Measurements from ENCODE around the gene GAL3ST1.
"Not testable (repeated sequence)": the region's sequence is repeated elsewhere in the genome, so short reads cannot be mapped to it uniquely, and the experiment has no call there.

The GAL3ST1 gene

DNA sequence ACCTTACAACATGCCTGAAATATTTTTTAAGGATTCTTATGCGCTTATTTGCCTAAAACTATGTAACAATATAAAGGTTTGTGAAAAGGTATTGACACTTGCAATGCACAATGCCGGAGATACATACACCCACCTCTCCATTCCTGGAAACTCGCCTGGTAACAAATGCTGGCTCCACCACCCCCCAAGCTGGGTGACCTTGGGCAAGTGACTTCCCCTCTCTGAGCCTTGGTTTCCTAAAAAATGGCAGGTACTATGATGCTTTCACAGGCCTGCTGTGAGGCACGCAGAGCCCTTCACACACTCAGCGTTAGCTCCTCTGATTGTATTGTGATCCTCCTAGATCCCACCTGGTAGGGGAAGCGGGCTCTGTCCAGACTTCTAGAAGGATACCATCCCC, 2.3 kb downstream of the GAL3ST1 start:
- H3K4me2 ChIP-seq (ENCODE audit: low read depth, low read length, poor library complexity, severe bottlenecking): no peak overlapping the region
- no peaks in the 10 kb centered on the region for H3F3A ChIP-seq (ENCODE audit: low read depth)
- H3K4me1 ChIP-seq (ENCODE audit: insufficient read depth, low read length, poor library complexity, severe bottlenecking): no peaks in the 10 kb centered on the region
- TF ChIP-seq, protein P1, sequence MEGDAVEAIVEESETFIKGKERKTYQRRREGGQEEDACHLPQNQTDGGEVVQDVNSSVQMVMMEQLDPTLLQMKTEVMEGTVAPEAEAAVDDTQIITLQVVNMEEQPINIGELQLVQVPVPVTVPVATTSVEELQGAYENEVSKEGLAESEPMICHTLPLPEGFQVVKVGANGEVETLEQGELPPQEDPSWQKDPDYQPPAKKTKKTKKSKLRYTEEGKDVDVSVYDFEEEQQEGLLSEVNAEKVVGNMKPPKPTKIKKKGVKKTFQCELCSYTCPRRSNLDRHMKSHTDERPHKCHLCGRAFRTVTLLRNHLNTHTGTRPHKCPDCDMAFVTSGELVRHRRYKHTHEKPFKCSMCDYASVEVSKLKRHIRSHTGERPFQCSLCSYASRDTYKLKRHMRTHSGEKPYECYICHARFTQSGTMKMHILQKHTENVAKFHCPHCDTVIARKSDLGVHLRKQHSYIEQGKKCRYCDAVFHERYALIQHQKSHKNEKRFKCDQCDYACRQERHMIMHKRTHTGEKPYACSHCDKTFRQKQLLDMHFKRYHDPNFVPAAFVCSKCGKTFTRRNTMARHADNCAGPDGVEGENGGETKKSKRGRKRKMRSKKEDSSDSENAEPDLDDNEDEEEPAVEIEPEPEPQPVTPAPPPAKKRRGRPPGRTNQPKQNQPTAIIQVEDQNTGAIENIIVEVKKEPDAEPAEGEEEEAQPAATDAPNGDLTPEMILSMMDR (conservative IDR thresholded peaks at IDR 0.05; ENCODE audit: low read length): no peak
- no peak for TF ChIP-seq EZH2phosphoT487 (IDR thresholded peaks at IDR 0.05; ENCODE audit: borderline replicate concordance)
- no peak overlapping the region for H3K4me3 ChIP-seq (ENCODE audit: low read length, poor library complexity, severe bottlenecking)
- no peaks in the 10 kb centered on the region for H3K9me3 ChIP-seq (ENCODE audit: insufficient read depth, low read depth, low read length)
- no peaks in the 10 kb centered on the region for H3K27me3 ChIP-seq (ENCODE audit: insufficient read depth, low read length, poor library complexity, severe bottlenecking)
- H3K79me2 ChIP-seq (ENCODE audit: insufficient read depth, low read length): no peaks in the 10 kb centered on the region
- H3K9me2 ChIP-seq (replicated peaks; ENCODE audit: low read depth, low read length): no peaks in the 10 kb centered on the region
- no peak overlapping the region for H3K9ac ChIP-seq (ENCODE audit: low read depth, low read length, poor library complexity, severe bottlenecking)
- H4K20me1 ChIP-seq (ENCODE audit: insufficient read depth, low read length, poor library complexity, severe bottlenecking): no peaks in the 10 kb centered on the region
- no peak overlapping the region for H2AFZ ChIP-seq (ENCODE audit: low read length)
- peaks cover 12% of the 10 kb centered on the region; the same call in 1 of the 2 replicates for H3K36me3 ChIP-seq (ENCODE audit: insufficient read depth, low read length)

DNA sequence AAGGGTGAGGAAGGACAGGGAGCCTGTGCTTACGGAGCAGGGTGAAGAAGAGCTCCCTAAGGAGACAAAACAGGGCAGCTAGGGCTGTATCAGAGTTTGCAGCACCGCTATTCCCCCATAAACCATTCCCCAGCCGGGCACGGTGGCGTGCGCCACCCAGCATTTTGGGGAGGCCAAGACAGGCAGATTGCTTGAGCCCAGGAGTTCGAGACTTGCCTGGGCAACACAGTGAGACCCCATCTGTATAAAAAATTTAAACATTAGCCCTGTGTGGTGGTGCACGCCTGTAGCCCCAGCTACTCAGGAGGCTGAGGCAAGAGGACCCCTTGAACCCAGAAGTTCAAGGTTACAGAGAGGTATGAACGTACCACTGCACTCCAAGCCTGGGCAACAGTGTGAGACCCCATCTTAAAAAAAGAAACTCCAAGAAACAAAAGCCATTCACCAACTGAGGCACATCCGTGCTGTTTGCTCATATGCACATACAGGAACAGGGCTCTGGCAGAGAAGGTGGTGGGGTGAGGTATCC, 4.7 kb downstream of the GAL3ST1 start:
- Histone ChIP-seq H3K9me2 (replicated peaks; ENCODE audit: low read depth, low read length) (no peaks in the 10 kb centered on the region), H4K20me1 (ENCODE audit: insufficient read depth, low read length, poor library complexity, severe bottlenecking) (no peaks in the 10 kb centered on the region), H3K4me2 (ENCODE audit: low read depth, low read length, poor library complexity, severe bottlenecking) (no peak overlapping the region), H3F3A (ENCODE audit: low read depth) (no peaks in the 10 kb centered on the region), H3K9ac (ENCODE audit: low read depth, low read length, poor library complexity, severe bottlenecking) (no peak overlapping the region), H3K4me1 (ENCODE audit: insufficient read depth, low read length, poor library complexity, severe bottlenecking) (no peaks in the 10 kb centered on the region), H3K4me3 (ENCODE audit: low read length, poor library complexity, severe bottlenecking) (no peak overlapping the region), H3K79me2 (ENCODE audit: insufficient read depth, low read length) (no peaks in the 10 kb centered on the region), H3K36me3 (ENCODE audit: insufficient read depth, low read length) (no peaks in the 10 kb centered on the region), H2AFZ (ENCODE audit: low read length) (no peak overlapping the region), H3K27me3 (ENCODE audit: insufficient read depth, low read length, poor library complexity, severe bottlenecking) (no peaks in the 10 kb centered on the region), H3K9me3 (ENCODE audit: insufficient read depth, low read depth, low read length) (no peaks in the 10 kb centered on the region)
- TF ChIP-seq, protein P1 (conservative IDR thresholded peaks at IDR 0.05; ENCODE audit: low read length): no peak
- no peak for TF ChIP-seq EZH2phosphoT487 (IDR thresholded peaks at IDR 0.05; ENCODE audit: borderline replicate concordance)

DNA sequence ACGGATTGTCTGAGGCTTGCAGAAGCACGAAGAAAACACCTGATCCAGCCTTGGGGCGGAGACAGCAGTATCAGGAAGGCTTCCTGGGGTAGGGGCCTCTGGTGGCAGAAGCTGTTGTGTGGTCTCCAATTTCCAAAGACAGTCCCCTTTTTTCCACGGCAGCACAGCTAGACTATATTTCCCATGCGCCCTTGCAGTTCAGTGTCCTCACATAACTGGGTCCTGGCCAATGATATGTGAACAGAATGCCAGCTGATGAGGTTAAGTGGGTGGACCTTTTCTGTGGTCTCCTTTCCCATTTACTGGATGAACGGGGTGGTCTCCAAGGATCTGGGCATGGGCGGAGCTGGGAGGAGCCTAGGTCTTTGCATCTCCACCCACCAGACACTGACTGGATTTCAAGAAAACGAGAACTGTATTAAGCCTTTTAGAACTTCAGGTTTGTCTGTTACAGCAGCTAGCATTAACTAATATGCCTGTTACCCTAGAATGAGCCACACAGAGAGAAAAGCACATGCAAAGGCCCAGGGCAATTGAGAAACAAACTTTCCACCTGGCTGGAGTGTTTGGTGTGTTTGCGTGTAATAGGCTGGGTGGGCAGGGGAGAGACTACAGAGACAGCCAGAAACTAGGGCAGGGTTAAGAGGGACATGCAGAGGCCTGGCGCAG, 6.2 kb downstream of the GAL3ST1 start:
- no peaks in the 10 kb centered on the region for H3K4me1 ChIP-seq (ENCODE audit: insufficient read depth, low read length, poor library complexity, severe bottlenecking)
- no peaks in the 10 kb centered on the region for H3K9me2 ChIP-seq (replicated peaks; ENCODE audit: low read depth, low read length)
- H3K79me2 ChIP-seq (ENCODE audit: insufficient read depth, low read length): no peaks in the 10 kb centered on the region
- H4K20me1 ChIP-seq (ENCODE audit: insufficient read depth, low read length, poor library complexity, severe bottlenecking): no peaks in the 10 kb centered on the region
- TF ChIP-seq, protein P1 (conservative IDR thresholded peaks at IDR 0.05; ENCODE audit: low read length): no peak
- TF ChIP-seq EZH2phosphoT487 (IDR thresholded peaks at IDR 0.05; ENCODE audit: borderline replicate concordance): no peak
- no peak overlapping the region for H3K4me3 ChIP-seq (ENCODE audit: low read length, poor library complexity, severe bottlenecking)
- no peaks in the 10 kb centered on the region for H3F3A ChIP-seq (ENCODE audit: low read depth)
- no peaks in the 10 kb centered on the region for H3K9me3 ChIP-seq (ENCODE audit: insufficient read depth, low read depth, low read length)
- H3K4me2 ChIP-seq (ENCODE audit: low read depth, low read length, poor library complexity, severe bottlenecking): no peak overlapping the region
- no peak overlapping the region for H3K9ac ChIP-seq (ENCODE audit: low read depth, low read length, poor library complexity, severe bottlenecking)
- no peaks in the 10 kb centered on the region for H3K27me3 ChIP-seq (ENCODE audit: insufficient read depth, low read length, poor library complexity, severe bottlenecking)
- H2AFZ ChIP-seq (ENCODE audit: low read length): no peak overlapping the region
- H3K36me3 ChIP-seq (ENCODE audit: insufficient read depth, low read length): no peaks in the 10 kb centered on the region

GRCh38 chr22:30567277-30567676, 7.2 kb downstream of the GAL3ST1 start:
- H3K79me2 ChIP-seq (ENCODE audit: insufficient read depth, low read length); H3K9ac ChIP-seq (ENCODE audit: low read depth, low read length, poor library complexity, severe bottlenecking); H3K4me3 ChIP-seq (ENCODE audit: low read length, poor library complexity, severe bottlenecking); H3F3A ChIP-seq (ENCODE audit: low read depth); H3K36me3 ChIP-seq (ENCODE audit: insufficient read depth, low read length); H3K4me2 ChIP-seq (ENCODE audit: low read depth, low read length, poor library complexity, severe bottlenecking); H4K20me1 ChIP-seq (ENCODE audit: insufficient read depth, low read length, poor library complexity, severe bottlenecking); H3K9me3 ChIP-seq (ENCODE audit: insufficient read depth, low read depth, low read length); H3K4me1 ChIP-seq (ENCODE audit: insufficient read depth, low read length, poor library complexity, severe bottlenecking); H3K9me2 ChIP-seq (replicated peaks; ENCODE audit: low read depth, low read length); H2AFZ ChIP-seq (ENCODE audit: low read length); H3K27me3 ChIP-seq (ENCODE audit: insufficient read depth, low read length, poor library complexity, severe bottlenecking): not testable (repeated sequence)

All from Loucy (cell line).